GM23338 (cell line): ENCODE measurements around the gene PITRM1. TPM values are rescaled to one million over a fixed set of nuclear protein-coding genes. Genes with fewer than 3 reads are reported as not detected.

Experiments
- ATAC-seq: fragments of 200-7000 bp; cut with Tn5 transposase; 3 replicates; pipeline ENCODE4 v1.9.1; 2020
- DNase-seq: peaks from one replicate; pipeline ENCODE4 v3.0.0-alpha.2; 2015; ENCODE audit warnings: low spot score
- H2AFZ ChIP-seq: fragments of 200-600 bp; sonication (generic); 2 replicates; pipeline ENCODE4 v1.8.0; 2016; ENCODE audit warnings: antibody characterized with exemption, mild to moderate bottlenecking, moderate library complexity
- H3F3A ChIP-seq: fragments of 200-600 bp; sonication (generic); replicated peaks from 2 replicates; pipeline ENCODE4 v1.8.0; 2017; ENCODE audit warnings: antibody characterized with exemption, mixed run types, low read depth
- H3K27ac ChIP-seq: fragments of 200-600 bp; sonication (generic); 2 replicates; pipeline ENCODE4 v1.6.1; 2016; ENCODE audit warnings: low read depth
- H3K27me3 ChIP-seq: fragments of 200-600 bp; sonication (generic); 2 replicates; pipeline ENCODE4 v1.8.0; 2016; ENCODE audit warnings: mild to moderate bottlenecking, mixed run types, moderate library complexity; ENCODE audit not compliant: insufficient read depth
- H3K36me3 ChIP-seq: fragments of 200-600 bp; sonication (generic); 2 replicates; pipeline ENCODE4 v1.8.0; 2016; ENCODE audit warnings: mild to moderate bottlenecking; ENCODE audit not compliant: insufficient read depth
- H3K4me1 ChIP-seq: fragments of 200-600 bp; sonication (generic); 2 replicates; pipeline ENCODE4 v1.8.0; 2016; ENCODE audit warnings: mild to moderate bottlenecking, moderate library complexity; ENCODE audit not compliant: insufficient read depth
- H3K4me2 ChIP-seq: fragments of 200-600 bp; sonication (generic); 2 replicates; pipeline ENCODE4 v1.7.1; 2017; ENCODE audit warnings: mixed run types
- H3K4me3 ChIP-seq: fragments of 200-600 bp; sonication (generic); 2 replicates; pipeline ENCODE4 v1.6.1; 2016; ENCODE audit warnings: mixed run types
- H3K79me2 ChIP-seq: fragments of 200-600 bp; sonication (generic); replicated peaks from 2 replicates; pipeline ENCODE4 v1.8.0; 2017; ENCODE audit warnings: mild to moderate bottlenecking; ENCODE audit not compliant: insufficient read depth
- H3K9me2 ChIP-seq: fragments of 200-600 bp; sonication (generic); 2 replicates; pipeline ENCODE4 v1.8.0; 2017; ENCODE audit not compliant: insufficient read depth
- H4K20me1 ChIP-seq: fragments of 200-600 bp; sonication (generic); replicated peaks from 2 replicates; pipeline ENCODE4 v1.8.0; 2017; ENCODE audit warnings: mild to moderate bottlenecking; ENCODE audit not compliant: insufficient read depth
- H3K27ac Mint-ChIP-seq: 2 replicates; pipeline ENCODE4 v1.8.0; 2020; ENCODE audit warnings: inconsistent platforms, mild to moderate bottlenecking, moderate library complexity, mixed read lengths
- H3K27me3 Mint-ChIP-seq: 3 replicates; pipeline ENCODE4 v1.8.0; 2022; ENCODE audit warnings: low read depth, mild to moderate bottlenecking, moderate library complexity, mixed read lengths, inconsistent platforms; ENCODE audit not compliant: insufficient read depth, poor library complexity
- H3K36me3 Mint-ChIP-seq: 3 replicates; pipeline ENCODE4 v1.8.0; 2021; ENCODE audit warnings: low read depth, mild to moderate bottlenecking, inconsistent platforms, moderate library complexity, mixed read lengths
- H3K4me1 Mint-ChIP-seq: 3 replicates; pipeline ENCODE4 v1.8.0; 2020; ENCODE audit warnings: mild to moderate bottlenecking, inconsistent platforms, mixed read lengths
- H3K4me3 Mint-ChIP-seq: 3 replicates; pipeline ENCODE4 v1.8.0; 2021; ENCODE audit warnings: moderate library complexity, mild to moderate bottlenecking, inconsistent platforms, mixed read lengths
- H3K9me3 Mint-ChIP-seq: 3 replicates; pipeline ENCODE4 v1.8.0; 2020; ENCODE audit warnings: moderate library complexity, mild to moderate bottlenecking, inconsistent platforms, mixed read lengths
- CREB1 ChIP-seq: fragments of 250-450 bp; sonication (Bioruptor Pico); IDR thresholded peaks from 2 replicates; pipeline ENCODE4 v1.5.0; 2020; ENCODE audit warnings: low read depth, mild to moderate bottlenecking, moderate library complexity
- CTCF ChIP-seq, 2 experiments: fragments of 200-600 bp in 1 of 2; sonication (generic) in 1 of 2; conservative IDR thresholded peaks; 2 replicates each; pipeline versions ENCODE4 v1.5.1 to v1.6.1; 2016 to 2017; ENCODE audit warnings: antibody characterized with exemption in 2 of 2, low read depth in 2 of 2, mild to moderate bottlenecking in 2 of 2, moderate library complexity in 1 of 2
- EZH2 ChIP-seq: fragments of 200-600 bp; sonication (generic); IDR thresholded peaks from one replicate; pipeline ENCODE4 v1.8.0; 2017; ENCODE audit warnings: antibody characterized with exemption, mild to moderate bottlenecking, low read depth; ENCODE audit not compliant: unreplicated experiment
- EZH2phosphoT487 ChIP-seq: fragments of 200-600 bp; sonication (generic); IDR thresholded peaks from one replicate; pipeline ENCODE4 v1.8.1; 2018; ENCODE audit warnings: antibody characterized with exemption; ENCODE audit not compliant: unreplicated experiment
- JUNB ChIP-seq: IDR thresholded peaks from one replicate; pipeline ENCODE4 v1.6.1; 2016; ENCODE audit warnings: antibody characterized with exemption; ENCODE audit not compliant: unreplicated experiment
- NANOG ChIP-seq: IDR thresholded peaks from 2 replicates; pipeline ENCODE4 v1.6.1; 2016; ENCODE audit warnings: antibody characterized with exemption, borderline replicate concordance
- POLR2AphosphoS5 ChIP-seq: IDR thresholded peaks from 2 replicates; pipeline ENCODE4 v1.6.1; 2016; ENCODE audit warnings: antibody characterized with exemption, low read depth
- REST ChIP-seq: IDR thresholded peaks from one replicate; pipeline ENCODE4 v1.6.1; 2018; ENCODE audit warnings: antibody characterized with exemption; ENCODE audit not compliant: unreplicated experiment
- ZNF462 ChIP-seq: fragments of 250-450 bp; sonication (Bioruptor Pico); IDR thresholded peaks from 2 replicates; pipeline ENCODE4 v1.5.0; 2020; ENCODE audit warnings: mild to moderate bottlenecking, moderate library complexity
- polyA plus RNA-seq: library from polyadenylated mRNA; unstranded; fragments of >200 nt; fragmentation: Nextera tagmentation; extraction: Ambion mirVana; gene quantifications from 2 replicates; pipeline ENCODE4 v1.2.1, GENCODE V29; 2016
- total RNA-seq: library from RNA; depleted of rRNA; stranded (reverse); fragments of >200 nt; shearing (Covaris generic); gene quantifications from 2 replicates; pipeline ENCODE4 v1.2.3, GENCODE V29; 2014

The PITRM1 gene
- total and polyA plus RNA-seq, 2 experiments from 2014 or later = 29.0 to 33.0 TPM

- no peak overlapping the region for H3K27ac ChIP-seq
- Mint-ChIP-seq H3K4me3 (no peak overlapping the region), H3K27ac (no peak overlapping the region; the same call in 1 of the 2 replicates)
Measured at GRCh38 chr10:3131098-3131497, 41.5 kb downstream of the PITRM1 start.

More at GRCh38 chr10:3131098-3131497, 41.5 kb downstream of the PITRM1 start:
- H3K9me3 Mint-ChIP-seq = no peaks in the 10 kb centered on the region
- Histone ChIP-seq H4K20me1 (peaks cover 8% of the 10 kb centered on the region), H3K4me1 (no peaks in the 10 kb centered on the region), H3K4me3 (no peak overlapping the region), H3K36me3 (peaks cover 32% of the 10 kb centered on the region), H3K9me2 (no peaks in the 10 kb centered on the region), H3F3A (no peaks in the 10 kb centered on the region), H3K27me3 (no peaks in the 10 kb centered on the region), H2AFZ (no peak overlapping the region), H3K79me2 (no peaks in the 10 kb centered on the region), H3K4me2 (no peak overlapping the region)
- H3K4me1 Mint-ChIP-seq = no peaks in the 10 kb centered on the region
- DNase-seq (no peak), ATAC-seq (no peak)
- peaks cover 10% of the 10 kb centered on the region for H3K27me3 Mint-ChIP-seq
- peaks cover 75% of the 10 kb centered on the region for H3K36me3 Mint-ChIP-seq
- no peak for TF ChIP-seq CTCF (conservative IDR thresholded peaks at IDR 0.05; ENCODE audit: low read depth in 2 of 2)
- TF ChIP-seq JUNB = no peak
- TF ChIP-seq POLR2AphosphoS5 = no peak
- no peak for TF ChIP-seq EZH2phosphoT487
- no peak for TF ChIP-seq EZH2
- no peak for TF ChIP-seq CREB1
- no peak for TF ChIP-seq ZNF462
- no peak for TF ChIP-seq NANOG
- no peak for TF ChIP-seq REST
